Gastrocnemius medialis (tissue), 4 donors: ENCODE data around the gene KIRREL3.

Experiments
- CTCF ChIP-seq, 5 experiments: fragments of 450-650 bp in 3 of 5; fragments of 200-600 bp in 2 of 5; sonication (generic) in 2 of 5; IDR thresholded peaks in 4 of 5; conservative IDR thresholded peaks in 1 of 5; 1 replicate in 4 of 5; 2 replicates in 1 of 5; pipeline ENCODE4 v1.5.1; 2016 to 2019; ENCODE audit warnings: antibody characterized with exemption in 5 of 5, mild to moderate bottlenecking in 3 of 5, moderate library complexity in 3 of 5
- POLR2A ChIP-seq, 2 donors: fragments of 450-650 bp; IDR thresholded peaks; one replicate each; pipeline ENCODE4 v1.6.1; 2017; ENCODE audit warnings: antibody characterized with exemption in 2 of 2, mild to moderate bottlenecking in 2 of 2, moderate library complexity in 2 of 2

GRCh38 chr11:126874831-126875230 lies 125.7 kb downstream of the KIRREL3 start:
- TF ChIP-seq CTCF (IDR thresholded peaks at IDR 0.05 in 4 of 5, conservative IDR thresholded peaks at IDR 0.05 in 1 of 5) (no peak), POLR2A (IDR thresholded peaks at IDR 0.05) (no peak)
